IMR-90 (cell line): ENCODE results near the gene ALDH5A1. TPM values are rescaled to one million over a fixed set of nuclear protein-coding genes. Genes with fewer than 3 reads are reported as not detected.

Source experiments
- ATAC-seq: fragments of 200-7000 bp; cut with Tn5 transposase; 2 replicates; pipeline ENCODE4 v1.9.1; 2020; ENCODE audit warnings: low read depth, mild to moderate bottlenecking, moderate library complexity
- BruUV-seq: library from RNA; stranded (reverse); fragments of 400-500 nt; replicated peaks from 2 replicates; lab custom pipeline; 2021; lab: Mats Ljungman, UMichigan
- CTCF ChIA-PET: fragments of 300-600 bp; formaldehyde crosslinking; extraction: SDS; loops from one replicate; lab custom pipeline; 2021; ENCODE audit warnings: antibody characterized with exemption; lab: Yijun Ruan, JAX
- POLR2A ChIA-PET: fragments of 300-600 bp; sonication (Branson Sonifier 250); formaldehyde crosslinking; loops from one replicate; lab custom pipeline; 2022; ENCODE audit warnings: antibody characterized with exemption; ENCODE audit not compliant: unreplicated experiment; lab: Charles Lee
- DNase-seq: peaks from one replicate; pipeline ENCODE4 v3.0.0; 2013
- H2AFZ ChIP-seq: replicated peaks from 2 replicates; pipeline ENCODE3; 2013; ENCODE audit warnings: low read length, mild to moderate bottlenecking; ENCODE audit not compliant: poor library complexity
- H2AK5ac ChIP-seq: 2 replicates; pipeline ENCODE4 v1.6.1; 2013; ENCODE audit warnings: low read depth, low read length, inconsistent platforms
- H2AK9ac ChIP-seq: replicated peaks from 2 replicates; pipeline ENCODE3; 2013; ENCODE audit warnings: mild to moderate bottlenecking, low read depth, low read length, moderate library complexity; ENCODE audit not compliant: poor library complexity
- H2BK120ac ChIP-seq: 2 replicates; pipeline ENCODE4 v1.6.1; 2013; ENCODE audit warnings: low read depth, low read length, inconsistent platforms
- H2BK15ac ChIP-seq: 3 replicates; pipeline ENCODE4 v1.6.1; 2013; ENCODE audit warnings: low read depth, low read length, inconsistent platforms
- H2BK20ac ChIP-seq: 2 replicates; pipeline ENCODE4 v1.6.1; 2013; ENCODE audit warnings: low read depth, mild to moderate bottlenecking, inconsistent platforms, low read length, moderate library complexity
- H2BK5ac ChIP-seq: 2 replicates; pipeline ENCODE4 v1.6.1; 2013; ENCODE audit warnings: mild to moderate bottlenecking, low read depth, low read length, inconsistent platforms; ENCODE audit not compliant: poor library complexity, severe bottlenecking
- H3K14ac ChIP-seq: replicated peaks from 2 replicates; pipeline ENCODE4 v1.6.1; 2013; ENCODE audit warnings: low read depth, low read length, inconsistent platforms
- H3K18ac ChIP-seq: 2 replicates; pipeline ENCODE4 v1.6.1; 2013; ENCODE audit warnings: low read depth, low read length, control low read depth
- H3K23ac ChIP-seq: 2 replicates; pipeline ENCODE4 v1.6.1; 2013; ENCODE audit warnings: low read depth, low read length, inconsistent platforms
- H3K27ac ChIP-seq: 2 replicates; pipeline ENCODE4 v1.5.1; 2013; ENCODE audit warnings: mild to moderate bottlenecking, control low read depth, low read length; ENCODE audit not compliant: insufficient read depth
- H3K27me3 ChIP-seq: 2 replicates; pipeline ENCODE4 v1.6.1; 2013; ENCODE audit warnings: low read length; ENCODE audit not compliant: control insufficient read depth, insufficient read depth
- H3K36me3 ChIP-seq: 2 replicates; pipeline ENCODE4 v1.6.1; 2013; ENCODE audit warnings: low read length, mixed read lengths; ENCODE audit not compliant: control insufficient read depth, insufficient read depth
- H3K4ac ChIP-seq: 2 replicates; pipeline ENCODE4 v1.6.1; 2013; ENCODE audit warnings: low read depth, low read length, inconsistent platforms
- H3K4me1 ChIP-seq: 2 replicates; pipeline ENCODE4 v1.6.1; 2013; ENCODE audit warnings: low read length, mixed read lengths; ENCODE audit not compliant: control insufficient read depth, insufficient read depth
- H3K4me2 ChIP-seq: 2 replicates; pipeline ENCODE4 v1.6.1; 2013; ENCODE audit warnings: low read depth, mild to moderate bottlenecking, control low read depth, low read length, moderate library complexity
- H3K4me3 ChIP-seq: 2 replicates; pipeline ENCODE4 v1.5.1; 2013; ENCODE audit warnings: low read depth, mild to moderate bottlenecking, control low read depth, low read length, moderate library complexity; ENCODE audit not compliant: insufficient read depth
- H3K56ac ChIP-seq: 2 replicates; pipeline ENCODE4 v1.6.1; 2013; ENCODE audit warnings: low read length, inconsistent platforms; ENCODE audit not compliant: insufficient read depth; ENCODE audit errors: extremely low read depth
- H3K79me1 ChIP-seq, 2 experiments: 2 replicates each; pipeline ENCODE4 v1.6.1; 2013; ENCODE audit warnings: low read length in 2 of 2, inconsistent platforms in 1 of 2, low read depth in 1 of 2
- H3K9ac ChIP-seq: 2 replicates; pipeline ENCODE4 v1.6.1; 2013; ENCODE audit warnings: low read depth, low read length, control low read depth
- H3K9me1 ChIP-seq: 2 replicates; pipeline ENCODE4 v1.6.1; 2013; ENCODE audit warnings: low read length, inconsistent platforms; ENCODE audit not compliant: insufficient read depth
- H3K9me3 ChIP-seq: 2 replicates; pipeline ENCODE4 v1.6.1; 2013; ENCODE audit warnings: low read length; ENCODE audit not compliant: control insufficient read depth, insufficient read depth
- H4K20me1 ChIP-seq: 2 replicates; pipeline ENCODE4 v1.6.1; 2013; ENCODE audit warnings: low read length, inconsistent platforms; ENCODE audit not compliant: insufficient read depth
- H4K5ac ChIP-seq: 2 replicates; pipeline ENCODE4 v1.6.1; 2013; ENCODE audit warnings: mild to moderate bottlenecking, low read depth, low read length, control low read depth
- H4K8ac ChIP-seq, 2 experiments: 2 replicates each; pipeline ENCODE4 v1.6.1; 2013; ENCODE audit warnings: low read depth in 2 of 2, low read length in 2 of 2, control low read depth in 1 of 2, inconsistent platforms in 1 of 2
- H4K91ac ChIP-seq: 2 replicates; pipeline ENCODE4 v1.6.1; 2013; ENCODE audit warnings: low read depth, low read length, inconsistent platforms; ENCODE audit not compliant: insufficient read depth
- CEBPB ChIP-seq: IDR thresholded peaks from 2 replicates; pipeline ENCODE4 v1.6.1; 2012; ENCODE audit warnings: low read depth, low read length, improper control_type of control experiment
- CHD1 ChIP-seq: IDR thresholded peaks from 2 replicates; pipeline ENCODE4 v1.6.1; 2012; ENCODE audit warnings: low read depth, low read length, improper control_type of control experiment
- ELK1 ChIP-seq: fragments of 150-350 bp; IDR thresholded peaks from 2 replicates; pipeline ENCODE4 v1.6.1; 2016; ENCODE audit warnings: low read depth, mild to moderate bottlenecking, low read length, moderate library complexity, borderline replicate concordance
- NFE2L2 ChIP-seq: fragments of 150-350 bp; IDR thresholded peaks from 2 replicates; pipeline ENCODE4 v1.6.1; 2016; ENCODE audit warnings: low read depth, mild to moderate bottlenecking, low read length
- POLR2A ChIP-seq: IDR thresholded peaks from 2 replicates; pipeline ENCODE4 v1.6.1; 2012; ENCODE audit warnings: mild to moderate bottlenecking, low read depth, low read length
- RAD21 ChIP-seq: IDR thresholded peaks from 2 replicates; pipeline ENCODE4 v1.6.1; 2012; ENCODE audit warnings: low read length, improper control_type of control experiment
- RCOR1 ChIP-seq: IDR thresholded peaks from 2 replicates; pipeline ENCODE4 v1.6.1; 2012; ENCODE audit warnings: mild to moderate bottlenecking, low read length, improper control_type of control experiment; ENCODE audit not compliant: insufficient replicate concordance
- RFX5 ChIP-seq: IDR thresholded peaks from 2 replicates; pipeline ENCODE4 v1.8.0; 2012; ENCODE audit warnings: low read depth, mild to moderate bottlenecking, low read length, moderate library complexity
- whole genome bisulfite sequencing, 2 experiments: methylation state at CpG; one replicate each; pipeline versions ENCODE4 v1.1.5 to v1.1.7; 2013; ENCODE audit warnings: missing lambda C conversion rate in 2 of 2; ENCODE audit not compliant: insufficient read length in 1 of 2; ENCODE audit errors: extremely low coverage in 2 of 2; 5-methylcytosine and 5-hydroxymethylcytosine counted together
- dilution Hi-C: fragments of 300-500 bp; cut with HindIII; formaldehyde crosslinking; loops from one replicate; pipeline ENCODE4 v1.14.3; 2018; ENCODE audit warnings: low sequenced_read_pairs; ENCODE audit not compliant: unreplicated experiment
- in situ Hi-C: fragments of 300-500 bp; cut with MboI; formaldehyde crosslinking; loops from 3 replicates; pipeline ENCODE4 v1.14.3; 2019; ENCODE audit warnings: low sequenced_read_pairs, inconsistent platforms, mixed read lengths
- intact Hi-C: fragments of 100-400 bp; cut with micrococcal nuclease; formaldehyde crosslinking; loops from 2 replicates; pipeline ENCODE4 v1.10.0; 2022
- polyA plus RNA-seq, 3 experiments: library from polyadenylated mRNA; depleted of rRNA; stranded (reverse); fragments of >200 nt; gene quantifications; 2 replicates each; pipeline ENCODE4 v1.2.3, GENCODE V29; 2012; ENCODE audit warnings: low replicate concordance in 1 of 3
- total RNA-seq: library from RNA; depleted of rRNA; stranded (reverse); fragments of >200 nt; gene quantifications from 2 replicates; pipeline ENCODE4 v1.2.3, GENCODE V29; 2012

Gene ALDH5A1
- total and polyA plus RNA-seq, 2 of the 4 experiments (the other 2 are of a cell fraction): 0.36 to 0.48 TPM

GRCh38 chr6:24489881-24490280 lies 4.9 kb upstream of the ALDH5A1 start:
- intact Hi-C loops (no loop called here), in situ Hi-C loops (no loop called here), dilution Hi-C loops (no loop called here)
- Histone ChIP-seq H3K36me3 (no peaks in the 10 kb centered on the region), H3K9me3 (no peaks in the 10 kb centered on the region), H2BK20ac (no peak overlapping the region), H3K27me3 (peaks cover 4% of the 10 kb centered on the region), H3K79me1 (no peaks in the 10 kb centered on the region), H3K4ac (no peak overlapping the region), H4K20me1 (no peaks in the 10 kb centered on the region), H3K18ac (no peak overlapping the region), H2BK5ac (no peak overlapping the region), H4K8ac (no peak overlapping the region), H3K14ac (no peak overlapping the region), H3K4me1 (peaks cover 2% of the 10 kb centered on the region), H3K9ac (no peak overlapping the region), H3K4me2 (no peak overlapping the region), H2AK9ac (no peak overlapping the region), H3K23ac (no peak overlapping the region), H4K5ac (no peak overlapping the region), H2BK120ac (no peak overlapping the region), H3K9me1 (no peaks in the 10 kb centered on the region), H3K4me3 (no peak overlapping the region), H3K56ac (no peak overlapping the region), H3K27ac (no peak overlapping the region), H2BK15ac (no peak overlapping the region), H4K91ac (no peak overlapping the region), H2AK5ac (no peak overlapping the region), H2AFZ (no peak overlapping the region)
- ChIA-PET POLR2A (no interaction called here), CTCF (no interaction called here)
- peak; percentile 28 for DNase-seq
- ATAC-seq: no peak
- no CpG with 5 or more reads among the region's 2 CpGs for WGBS, 2 experiments
- no TSS peak for BruUV-seq
- no peak for TF ChIP-seq RCOR1
- TF ChIP-seq POLR2A: no peak
- no peak for TF ChIP-seq RFX5
- TF ChIP-seq CHD1: no peak
- no peak for TF ChIP-seq CEBPB
- TF ChIP-seq RAD21: no peak
- TF ChIP-seq ELK1: no peak
- TF ChIP-seq NFE2L2: no peak
